Testis (tissue), 2 donors: Measurements from ENCODE around the gene LGALS3BP.

Experiments used
- POLR2A ChIP-seq: fragments of 450-650 bp; IDR thresholded peaks from one replicate; pipeline ENCODE4 v1.6.1; 2017; ENCODE audit warnings: antibody characterized with exemption, mild to moderate bottlenecking, moderate library complexity
- TF ChIP-seq, protein P1 (sequence below), 3 experiments: fragments of 450-650 bp in 2 of 3; fragments of 200-600 bp in 1 of 3; sonication (generic) in 1 of 3; IDR thresholded peaks; one replicate each; pipeline ENCODE4 v1.5.1; 2016 to 2019; ENCODE audit warnings: antibody characterized with exemption in 3 of 3, mild to moderate bottlenecking in 2 of 3, moderate library complexity in 1 of 3

DNA sequence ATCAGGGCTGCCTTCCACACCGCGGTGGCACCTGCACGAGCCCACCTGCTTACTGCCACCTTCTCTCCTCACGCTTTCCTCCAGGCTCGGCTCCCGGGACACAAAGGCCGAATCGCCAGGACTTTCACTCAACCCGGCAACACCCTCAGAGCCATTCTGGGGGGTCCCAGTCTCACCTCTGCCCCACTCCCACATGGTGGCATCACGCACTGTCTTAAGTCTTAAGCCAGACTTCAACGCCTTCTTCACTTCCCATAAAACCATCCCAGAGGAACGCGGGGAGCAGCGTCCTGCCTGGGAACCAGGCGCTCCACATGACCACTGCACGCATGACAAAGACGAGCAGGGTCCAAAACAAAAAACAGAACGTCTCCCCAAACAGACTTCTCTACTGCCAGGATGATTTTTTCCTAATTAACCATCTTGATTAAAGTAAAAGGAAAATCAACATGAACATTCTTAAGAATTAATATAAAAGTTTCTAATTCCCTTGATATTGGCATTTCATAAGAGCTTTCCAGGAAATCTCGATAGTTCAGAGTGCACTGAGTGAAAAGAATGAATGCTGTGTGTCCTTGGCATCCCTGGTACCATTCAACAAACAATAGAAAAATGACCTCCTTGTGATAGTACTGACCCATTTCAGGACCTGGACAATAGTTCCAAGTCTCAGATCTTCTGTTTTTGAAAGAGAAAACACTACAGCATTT, 27.2 kb upstream of the LGALS3BP start:
- TF ChIP-seq, protein P1, sequence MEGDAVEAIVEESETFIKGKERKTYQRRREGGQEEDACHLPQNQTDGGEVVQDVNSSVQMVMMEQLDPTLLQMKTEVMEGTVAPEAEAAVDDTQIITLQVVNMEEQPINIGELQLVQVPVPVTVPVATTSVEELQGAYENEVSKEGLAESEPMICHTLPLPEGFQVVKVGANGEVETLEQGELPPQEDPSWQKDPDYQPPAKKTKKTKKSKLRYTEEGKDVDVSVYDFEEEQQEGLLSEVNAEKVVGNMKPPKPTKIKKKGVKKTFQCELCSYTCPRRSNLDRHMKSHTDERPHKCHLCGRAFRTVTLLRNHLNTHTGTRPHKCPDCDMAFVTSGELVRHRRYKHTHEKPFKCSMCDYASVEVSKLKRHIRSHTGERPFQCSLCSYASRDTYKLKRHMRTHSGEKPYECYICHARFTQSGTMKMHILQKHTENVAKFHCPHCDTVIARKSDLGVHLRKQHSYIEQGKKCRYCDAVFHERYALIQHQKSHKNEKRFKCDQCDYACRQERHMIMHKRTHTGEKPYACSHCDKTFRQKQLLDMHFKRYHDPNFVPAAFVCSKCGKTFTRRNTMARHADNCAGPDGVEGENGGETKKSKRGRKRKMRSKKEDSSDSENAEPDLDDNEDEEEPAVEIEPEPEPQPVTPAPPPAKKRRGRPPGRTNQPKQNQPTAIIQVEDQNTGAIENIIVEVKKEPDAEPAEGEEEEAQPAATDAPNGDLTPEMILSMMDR (IDR thresholded peaks at IDR 0.05), result no peak
- TF ChIP-seq POLR2A, result no peak
